IMR-90 (cell line): ENCODE results near the gene SLC22A12. TPM values are rescaled to one million over a fixed set of nuclear protein-coding genes. Genes with fewer than 3 reads are reported as not detected.

Experiments
- ATAC-seq: fragments of 200-7000 bp; cut with Tn5 transposase; 2 replicates; pipeline ENCODE4 v1.9.1; 2020; ENCODE audit warnings: low read depth, mild to moderate bottlenecking, moderate library complexity
- BruUV-seq: library from RNA; stranded (reverse); fragments of 400-500 nt; replicated peaks from 2 replicates; lab custom pipeline; 2021; lab: Mats Ljungman, UMichigan
- CTCF ChIA-PET: fragments of 300-600 bp; formaldehyde crosslinking; extraction: SDS; loops from one replicate; lab custom pipeline; 2021; ENCODE audit warnings: antibody characterized with exemption; lab: Yijun Ruan, JAX
- POLR2A ChIA-PET: fragments of 300-600 bp; sonication (Branson Sonifier 250); formaldehyde crosslinking; loops from one replicate; lab custom pipeline; 2022; ENCODE audit warnings: antibody characterized with exemption; ENCODE audit not compliant: unreplicated experiment; lab: Charles Lee
- DNase-seq: peaks from one replicate; pipeline ENCODE4 v3.0.0; 2013
- H2AFZ ChIP-seq: replicated peaks from 2 replicates; pipeline ENCODE3; 2013; ENCODE audit warnings: low read length, mild to moderate bottlenecking; ENCODE audit not compliant: poor library complexity
- H2AK5ac ChIP-seq: 2 replicates; pipeline ENCODE4 v1.6.1; 2013; ENCODE audit warnings: low read depth, low read length, inconsistent platforms
- H2AK9ac ChIP-seq: replicated peaks from 2 replicates; pipeline ENCODE3; 2013; ENCODE audit warnings: mild to moderate bottlenecking, low read depth, low read length, moderate library complexity; ENCODE audit not compliant: poor library complexity
- H2BK120ac ChIP-seq: 2 replicates; pipeline ENCODE4 v1.6.1; 2013; ENCODE audit warnings: low read depth, low read length, inconsistent platforms
- H2BK15ac ChIP-seq: 3 replicates; pipeline ENCODE4 v1.6.1; 2013; ENCODE audit warnings: low read depth, low read length, inconsistent platforms
- H2BK20ac ChIP-seq: 2 replicates; pipeline ENCODE4 v1.6.1; 2013; ENCODE audit warnings: low read depth, mild to moderate bottlenecking, inconsistent platforms, low read length, moderate library complexity
- H2BK5ac ChIP-seq: 2 replicates; pipeline ENCODE4 v1.6.1; 2013; ENCODE audit warnings: mild to moderate bottlenecking, low read depth, low read length, inconsistent platforms; ENCODE audit not compliant: poor library complexity, severe bottlenecking
- H3K14ac ChIP-seq: replicated peaks from 2 replicates; pipeline ENCODE4 v1.6.1; 2013; ENCODE audit warnings: low read depth, low read length, inconsistent platforms
- H3K18ac ChIP-seq: 2 replicates; pipeline ENCODE4 v1.6.1; 2013; ENCODE audit warnings: low read depth, low read length, control low read depth
- H3K23ac ChIP-seq: 2 replicates; pipeline ENCODE4 v1.6.1; 2013; ENCODE audit warnings: low read depth, low read length, inconsistent platforms
- H3K27ac ChIP-seq: 2 replicates; pipeline ENCODE4 v1.5.1; 2013; ENCODE audit warnings: mild to moderate bottlenecking, control low read depth, low read length; ENCODE audit not compliant: insufficient read depth
- H3K27me3 ChIP-seq: 2 replicates; pipeline ENCODE4 v1.6.1; 2013; ENCODE audit warnings: low read length; ENCODE audit not compliant: control insufficient read depth, insufficient read depth
- H3K36me3 ChIP-seq: 2 replicates; pipeline ENCODE4 v1.6.1; 2013; ENCODE audit warnings: low read length, mixed read lengths; ENCODE audit not compliant: control insufficient read depth, insufficient read depth
- H3K4ac ChIP-seq: 2 replicates; pipeline ENCODE4 v1.6.1; 2013; ENCODE audit warnings: low read depth, low read length, inconsistent platforms
- H3K4me1 ChIP-seq: 2 replicates; pipeline ENCODE4 v1.6.1; 2013; ENCODE audit warnings: low read length, mixed read lengths; ENCODE audit not compliant: control insufficient read depth, insufficient read depth
- H3K4me2 ChIP-seq: 2 replicates; pipeline ENCODE4 v1.6.1; 2013; ENCODE audit warnings: low read depth, mild to moderate bottlenecking, control low read depth, low read length, moderate library complexity
- H3K4me3 ChIP-seq: 2 replicates; pipeline ENCODE4 v1.5.1; 2013; ENCODE audit warnings: low read depth, mild to moderate bottlenecking, control low read depth, low read length, moderate library complexity; ENCODE audit not compliant: insufficient read depth
- H3K56ac ChIP-seq: 2 replicates; pipeline ENCODE4 v1.6.1; 2013; ENCODE audit warnings: low read length, inconsistent platforms; ENCODE audit not compliant: insufficient read depth; ENCODE audit errors: extremely low read depth
- H3K79me1 ChIP-seq, 2 experiments: 2 replicates each; pipeline ENCODE4 v1.6.1; 2013; ENCODE audit warnings: low read length in 2 of 2, inconsistent platforms in 1 of 2, low read depth in 1 of 2
- H3K9ac ChIP-seq: 2 replicates; pipeline ENCODE4 v1.6.1; 2013; ENCODE audit warnings: low read depth, low read length, control low read depth
- H3K9me1 ChIP-seq: 2 replicates; pipeline ENCODE4 v1.6.1; 2013; ENCODE audit warnings: low read length, inconsistent platforms; ENCODE audit not compliant: insufficient read depth
- H3K9me3 ChIP-seq: 2 replicates; pipeline ENCODE4 v1.6.1; 2013; ENCODE audit warnings: low read length; ENCODE audit not compliant: control insufficient read depth, insufficient read depth
- H4K20me1 ChIP-seq: 2 replicates; pipeline ENCODE4 v1.6.1; 2013; ENCODE audit warnings: low read length, inconsistent platforms; ENCODE audit not compliant: insufficient read depth
- H4K5ac ChIP-seq: 2 replicates; pipeline ENCODE4 v1.6.1; 2013; ENCODE audit warnings: mild to moderate bottlenecking, low read depth, low read length, control low read depth
- H4K8ac ChIP-seq, 2 experiments: 2 replicates each; pipeline ENCODE4 v1.6.1; 2013; ENCODE audit warnings: low read depth in 2 of 2, low read length in 2 of 2, control low read depth in 1 of 2, inconsistent platforms in 1 of 2
- H4K91ac ChIP-seq: 2 replicates; pipeline ENCODE4 v1.6.1; 2013; ENCODE audit warnings: low read depth, low read length, inconsistent platforms; ENCODE audit not compliant: insufficient read depth
- CEBPB ChIP-seq: IDR thresholded peaks from 2 replicates; pipeline ENCODE4 v1.6.1; 2012; ENCODE audit warnings: low read depth, low read length, improper control_type of control experiment
- CHD1 ChIP-seq: IDR thresholded peaks from 2 replicates; pipeline ENCODE4 v1.6.1; 2012; ENCODE audit warnings: low read depth, low read length, improper control_type of control experiment
- MAZ ChIP-seq: IDR thresholded peaks from 2 replicates; pipeline ENCODE4 v1.6.1; 2012; ENCODE audit warnings: low read depth, mild to moderate bottlenecking, low read length, improper control_type of control experiment, moderate library complexity, borderline replicate concordance
- MXI1 ChIP-seq: IDR thresholded peaks from 2 replicates; pipeline ENCODE4 v1.6.1; 2012; ENCODE audit warnings: low read depth, mild to moderate bottlenecking, low read length, moderate library complexity, borderline replicate concordance
- NFE2L2 ChIP-seq: fragments of 150-350 bp; IDR thresholded peaks from 2 replicates; pipeline ENCODE4 v1.6.1; 2016; ENCODE audit warnings: low read depth, mild to moderate bottlenecking, low read length
- POLR2A ChIP-seq: IDR thresholded peaks from 2 replicates; pipeline ENCODE4 v1.6.1; 2012; ENCODE audit warnings: mild to moderate bottlenecking, low read depth, low read length
- RCOR1 ChIP-seq: IDR thresholded peaks from 2 replicates; pipeline ENCODE4 v1.6.1; 2012; ENCODE audit warnings: mild to moderate bottlenecking, low read length, improper control_type of control experiment; ENCODE audit not compliant: insufficient replicate concordance
- RFX5 ChIP-seq: IDR thresholded peaks from 2 replicates; pipeline ENCODE4 v1.8.0; 2012; ENCODE audit warnings: low read depth, mild to moderate bottlenecking, low read length, moderate library complexity
- SMC3 ChIP-seq: fragments of 150-350 bp; IDR thresholded peaks from 2 replicates; pipeline ENCODE4 v1.6.1; 2016; ENCODE audit warnings: low read depth, mild to moderate bottlenecking, antibody characterized with exemption, low read length, moderate library complexity
- WGBS, 2 experiments: methylation state at CpG; one replicate each; pipeline versions ENCODE4 v1.1.5 to v1.1.7; 2013; ENCODE audit warnings: missing lambda C conversion rate in 2 of 2; ENCODE audit not compliant: insufficient read length in 1 of 2; ENCODE audit errors: extremely low coverage in 2 of 2; 5-methylcytosine and 5-hydroxymethylcytosine counted together
- dilution Hi-C: fragments of 300-500 bp; cut with HindIII; formaldehyde crosslinking; loops from one replicate; pipeline ENCODE4 v1.14.3; 2018; ENCODE audit warnings: low sequenced_read_pairs; ENCODE audit not compliant: unreplicated experiment
- in situ Hi-C: fragments of 300-500 bp; cut with MboI; formaldehyde crosslinking; loops from 3 replicates; pipeline ENCODE4 v1.14.3; 2019; ENCODE audit warnings: low sequenced_read_pairs, inconsistent platforms, mixed read lengths
- intact Hi-C: fragments of 100-400 bp; cut with micrococcal nuclease; formaldehyde crosslinking; loops from 2 replicates; pipeline ENCODE4 v1.10.0; 2022
- polyA plus RNA-seq, 3 experiments: library from polyadenylated mRNA; depleted of rRNA; stranded (reverse); fragments of >200 nt; gene quantifications; 2 replicates each; pipeline ENCODE4 v1.2.3, GENCODE V29; 2012; ENCODE audit warnings: low replicate concordance in 1 of 3
- total RNA-seq: library from RNA; depleted of rRNA; stranded (reverse); fragments of >200 nt; gene quantifications from 2 replicates; pipeline ENCODE4 v1.2.3, GENCODE V29; 2012
- TF ChIP-seq, protein P1 (sequence below): fragments of 150-350 bp; IDR thresholded peaks from 2 replicates; pipeline ENCODE4 v1.6.1; 2016; ENCODE audit warnings: low read depth, mild to moderate bottlenecking, low read length, moderate library complexity, borderline replicate concordance
- TF ChIP-seq, protein P2 (sequence below): fragments of 150-350 bp; IDR thresholded peaks from 2 replicates; pipeline ENCODE4 v1.6.1; 2017; ENCODE audit warnings: mild to moderate bottlenecking, antibody characterized with exemption, low read length, low read depth

Gene SLC22A12
- total and polyA plus RNA-seq, 2 of the 4 experiments (the other 2 are of a cell fraction): not detected

- Histone ChIP-seq H3K23ac (no peak overlapping the region), H2BK120ac (no peak overlapping the region), H3K27ac (no peak overlapping the region), H2BK15ac (no peak overlapping the region), H3K36me3 (no peaks in the 10 kb centered on the region), H3K18ac (no peak overlapping the region), H2BK5ac (no peak overlapping the region), H3K4me1 (no peaks in the 10 kb centered on the region), H3K9me3 (no peaks in the 10 kb centered on the region), H3K4ac (no peak overlapping the region), H4K8ac (no peak overlapping the region), H2BK20ac (no peak overlapping the region), H3K14ac (no peak overlapping the region), H3K9me1 (no peaks in the 10 kb centered on the region), H2AK5ac (no peak overlapping the region), H3K56ac (no peak overlapping the region), H4K91ac (no peak overlapping the region), H4K20me1 (0 out of 2 replicates have a peak, but pooled peaks cover 4% of the 10 kb centered on the region), H4K5ac (no peak overlapping the region), H3K9ac (no peak overlapping the region), H2AFZ (peak overlapping the region; percentile 3), H3K4me3 (no peak overlapping the region), H3K4me2 (no peak overlapping the region), H3K27me3 (peaks cover 21% of the 10 kb centered on the region), H3K79me1 (no peaks in the 10 kb centered on the region), H2AK9ac (no peak overlapping the region)
- DNase-seq (no peak), ATAC-seq (no peak)
- TF ChIP-seq POLR2A: no peak
- no peak for TF ChIP-seq MAZ
- TF ChIP-seq RCOR1: no peak
- no peak for TF ChIP-seq CHD1
- TF ChIP-seq, protein P1, sequence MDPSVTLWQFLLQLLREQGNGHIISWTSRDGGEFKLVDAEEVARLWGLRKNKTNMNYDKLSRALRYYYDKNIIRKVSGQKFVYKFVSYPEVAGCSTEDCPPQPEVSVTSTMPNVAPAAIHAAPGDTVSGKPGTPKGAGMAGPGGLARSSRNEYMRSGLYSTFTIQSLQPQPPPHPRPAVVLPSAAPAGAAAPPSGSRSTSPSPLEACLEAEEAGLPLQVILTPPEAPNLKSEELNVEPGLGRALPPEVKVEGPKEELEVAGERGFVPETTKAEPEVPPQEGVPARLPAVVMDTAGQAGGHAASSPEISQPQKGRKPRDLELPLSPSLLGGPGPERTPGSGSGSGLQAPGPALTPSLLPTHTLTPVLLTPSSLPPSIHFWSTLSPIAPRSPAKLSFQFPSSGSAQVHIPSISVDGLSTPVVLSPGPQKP: no peak
- no peak for TF ChIP-seq RFX5
- TF ChIP-seq, protein P2, sequence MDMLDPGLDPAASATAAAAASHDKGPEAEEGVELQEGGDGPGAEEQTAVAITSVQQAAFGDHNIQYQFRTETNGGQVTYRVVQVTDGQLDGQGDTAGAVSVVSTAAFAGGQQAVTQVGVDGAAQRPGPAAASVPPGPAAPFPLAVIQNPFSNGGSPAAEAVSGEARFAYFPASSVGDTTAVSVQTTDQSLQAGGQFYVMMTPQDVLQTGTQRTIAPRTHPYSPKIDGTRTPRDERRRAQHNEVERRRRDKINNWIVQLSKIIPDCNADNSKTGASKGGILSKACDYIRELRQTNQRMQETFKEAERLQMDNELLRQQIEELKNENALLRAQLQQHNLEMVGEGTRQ: no peak
- TF ChIP-seq SMC3: no peak
- no peak for TF ChIP-seq MXI1
- no peak for TF ChIP-seq CEBPB
- no peak for TF ChIP-seq NFE2L2
- 80% methylated on average over 3 of the region's 29 CpGs; no CpG with 5 or more reads in 1 of the 2 experiments for WGBS, 2 experiments
- CTCF ChIA-PET: no interaction called here
- dilution Hi-C loops: no loop called here
- intact Hi-C loops: no loop called here
- in situ Hi-C loops: no loop called here
- no TSS peak for BruUV-seq
- POLR2A ChIA-PET: no interaction called here
Observed at GRCh38 chr11:64561984-64562722, 28.9 kb upstream of the SLC22A12 start.
